CD14-positive monocyte (primary cell): ENCODE results near the gene EPHA6. TPM values are rescaled to one million over a fixed set of nuclear protein-coding genes. Genes with fewer than 3 reads are reported as not detected.

ENCODE experiments used
- DNase-seq, 3 donors: peaks; one replicate each; pipeline ENCODE4 v3.0.0-alpha.2; 2011 to 2022
- H2AFZ ChIP-seq: 2 replicates; pipeline ENCODE4 v1.6.0; 2012; ENCODE audit warnings: mild to moderate bottlenecking, low read depth, low read length, inconsistent platforms; ENCODE audit not compliant: insufficient read depth, poor library complexity, severe bottlenecking
- H3K27ac ChIP-seq, 2 donors: 1 replicate in 1 of 2; 2 replicates in 1 of 2; pipeline ENCODE4 v1.5.1; 2012 to 2013; ENCODE audit warnings: low read length in 2 of 2, control low read depth in 1 of 2, inconsistent platforms in 1 of 2, low read depth in 1 of 2, mild to moderate bottlenecking in 1 of 2
- H3K27me3 ChIP-seq, 2 donors: one replicate each; pipeline versions ENCODE4 v1.6.0 to v1.6.1; 2011 to 2013; ENCODE audit warnings: low read length in 2 of 2; ENCODE audit not compliant: control insufficient read depth in 2 of 2, insufficient read depth in 2 of 2
- H3K36me3 ChIP-seq, 2 donors: replicated peaks in 1 of 2; 1 replicate in 1 of 2; 2 replicates in 1 of 2; pipeline versions ENCODE4 v1.5.1 to v1.6.1; 2012 to 2013; ENCODE audit warnings: low read length in 2 of 2, control low read depth in 1 of 2, inconsistent platforms in 1 of 2, mild to moderate bottlenecking in 1 of 2; ENCODE audit not compliant: insufficient read depth in 2 of 2, control insufficient read depth in 1 of 2
- H3K4me1 ChIP-seq, 2 donors: 1 replicate in 1 of 2; 2 replicates in 1 of 2; pipeline versions ENCODE4 v1.5.1 to v1.6.1; 2012 to 2013; ENCODE audit warnings: low read length in 2 of 2, control low read depth in 1 of 2, inconsistent platforms in 1 of 2, mild to moderate bottlenecking in 1 of 2, moderate library complexity in 1 of 2; ENCODE audit not compliant: insufficient read depth in 2 of 2, control insufficient read depth in 1 of 2
- H3K4me2 ChIP-seq: replicated peaks from 2 replicates; pipeline ENCODE3; 2012; ENCODE audit warnings: low read length, moderate library complexity, mild to moderate bottlenecking; ENCODE audit not compliant: poor library complexity, severe bottlenecking; ENCODE audit errors: extremely low read depth
- H3K4me3 ChIP-seq, 3 experiments: fragments of 200-600 bp in 1 of 3; sonication (generic) in 1 of 3; replicated peaks in 1 of 3; 1 replicate in 2 of 3; 2 replicates in 1 of 3; pipeline ENCODE4 v1.5.1; 2011 to 2013; ENCODE audit warnings: low read length in 3 of 3, mild to moderate bottlenecking in 3 of 3, control low read depth in 2 of 3, low read depth in 2 of 3, inconsistent platforms in 1 of 3, moderate library complexity in 1 of 3
- H3K79me2 ChIP-seq: 2 replicates; pipeline ENCODE4 v1.6.0; 2012; ENCODE audit warnings: mild to moderate bottlenecking, control low read depth, inconsistent platforms, low read length, moderate library complexity; ENCODE audit not compliant: insufficient read depth
- H3K9ac ChIP-seq: 2 replicates; pipeline ENCODE4 v1.6.0; 2017; ENCODE audit warnings: low read length, mild to moderate bottlenecking; ENCODE audit not compliant: insufficient read depth, poor library complexity, severe bottlenecking
- H3K9me3 ChIP-seq, 2 donors: replicated peaks in 1 of 2; 1 replicate in 1 of 2; 2 replicates in 1 of 2; pipeline versions ENCODE4 v1.5.1 to v1.6.1; 2012 to 2013; ENCODE audit warnings: low read length in 2 of 2, control low read depth in 1 of 2; ENCODE audit not compliant: control insufficient read depth in 1 of 2, insufficient read depth in 1 of 2
- H4K20me1 ChIP-seq: 2 replicates; pipeline ENCODE4 v1.6.0; 2012; ENCODE audit warnings: mild to moderate bottlenecking, low read length, control low read depth, moderate library complexity; ENCODE audit not compliant: insufficient read depth
- H3K27ac Mint-ChIP-seq, 7 donors: one replicate each; pipeline ENCODE4 v1.8.0; 2020; ENCODE audit warnings: mild to moderate bottlenecking in 7 of 7, mixed read lengths in 7 of 7, moderate library complexity in 6 of 7, inconsistent platforms in 2 of 7
- H3K27me3 Mint-ChIP-seq, 3 donors: one replicate each; pipeline ENCODE4 v1.8.0; 2021 to 2022; ENCODE audit warnings: low read depth in 3 of 3, mild to moderate bottlenecking in 3 of 3, mixed read lengths in 3 of 3, moderate library complexity in 3 of 3, inconsistent platforms in 1 of 3
- H3K36me3 Mint-ChIP-seq, 2 donors: one replicate each; pipeline ENCODE4 v1.8.0; 2020; ENCODE audit warnings: mixed read lengths in 2 of 2, inconsistent platforms in 1 of 2, mild to moderate bottlenecking in 1 of 2
- H3K4me1 Mint-ChIP-seq: one replicate; pipeline ENCODE4 v1.8.0; 2020; ENCODE audit warnings: mild to moderate bottlenecking, mixed read lengths
- H3K4me3 Mint-ChIP-seq, 2 donors: one replicate each; pipeline ENCODE4 v1.8.0; 2020; ENCODE audit warnings: mild to moderate bottlenecking in 2 of 2, mixed read lengths in 2 of 2, moderate library complexity in 1 of 2
- H3K9me3 Mint-ChIP-seq, 7 donors: one replicate each; pipeline ENCODE4 v1.8.0; 2020 to 2022; ENCODE audit warnings: mixed read lengths in 7 of 7, mild to moderate bottlenecking in 6 of 7, moderate library complexity in 6 of 7, inconsistent platforms in 2 of 7
- WGBS: methylation state at CpG from one replicate; pipeline ENCODE4 v1.1.5; 2013; ENCODE audit warnings: missing lambda C conversion rate; ENCODE audit not compliant: insufficient coverage; 5-methylcytosine and 5-hydroxymethylcytosine counted together
- intact Hi-C, 2 donors: fragments of 100-400 bp; cut with micrococcal nuclease; formaldehyde crosslinking; loops; one replicate each; pipeline versions ENCODE4 v1.15.0 to v1.15.1; 2023
- polyA plus RNA-seq, 3 donors: library from polyadenylated mRNA; depleted of rRNA in 1 of 3; unstranded in 2 of 3; stranded (reverse) in 1 of 3; fragments of 300-500 nt in 2 of 3; fragments of >200 nt in 1 of 3; fragmentation: Illumina TruSeq in 2 of 3; gene quantifications; 1 replicate in 2 of 3; 2 replicates in 1 of 3; pipeline ENCODE4 v1.2.3, GENCODE V29; 2012 to 2021
- TF ChIP-seq, protein P1 (sequence below): fragments of 200-600 bp; IDR thresholded peaks from one replicate; pipeline ENCODE4 v1.8.0; 2022; ENCODE audit warnings: antibody characterized with exemption, mild to moderate bottlenecking

EPHA6 gene
- polyA plus RNA-seq, 3 donors: not detected

DNA sequence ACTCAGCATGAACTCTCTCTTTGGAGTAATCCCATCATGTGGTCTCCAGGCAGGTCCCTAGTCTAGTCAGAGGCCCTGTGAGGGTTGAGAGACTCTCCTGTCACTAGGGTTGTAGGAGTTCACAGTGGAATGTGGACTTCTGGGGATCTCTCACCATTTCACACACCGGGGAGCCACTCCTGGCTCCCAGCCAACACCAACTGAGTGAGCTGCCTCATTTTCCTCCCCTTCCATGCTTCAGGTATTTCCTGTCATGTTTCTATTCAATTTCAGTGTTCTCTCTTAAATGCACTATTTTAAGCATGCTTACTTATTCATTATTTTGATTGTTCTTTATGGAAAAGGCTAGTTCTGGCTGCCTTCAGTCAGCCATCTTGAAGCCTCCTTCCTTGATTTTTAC lies 482.6 kb downstream of the EPHA6 start:
- TF ChIP-seq, protein P1, sequence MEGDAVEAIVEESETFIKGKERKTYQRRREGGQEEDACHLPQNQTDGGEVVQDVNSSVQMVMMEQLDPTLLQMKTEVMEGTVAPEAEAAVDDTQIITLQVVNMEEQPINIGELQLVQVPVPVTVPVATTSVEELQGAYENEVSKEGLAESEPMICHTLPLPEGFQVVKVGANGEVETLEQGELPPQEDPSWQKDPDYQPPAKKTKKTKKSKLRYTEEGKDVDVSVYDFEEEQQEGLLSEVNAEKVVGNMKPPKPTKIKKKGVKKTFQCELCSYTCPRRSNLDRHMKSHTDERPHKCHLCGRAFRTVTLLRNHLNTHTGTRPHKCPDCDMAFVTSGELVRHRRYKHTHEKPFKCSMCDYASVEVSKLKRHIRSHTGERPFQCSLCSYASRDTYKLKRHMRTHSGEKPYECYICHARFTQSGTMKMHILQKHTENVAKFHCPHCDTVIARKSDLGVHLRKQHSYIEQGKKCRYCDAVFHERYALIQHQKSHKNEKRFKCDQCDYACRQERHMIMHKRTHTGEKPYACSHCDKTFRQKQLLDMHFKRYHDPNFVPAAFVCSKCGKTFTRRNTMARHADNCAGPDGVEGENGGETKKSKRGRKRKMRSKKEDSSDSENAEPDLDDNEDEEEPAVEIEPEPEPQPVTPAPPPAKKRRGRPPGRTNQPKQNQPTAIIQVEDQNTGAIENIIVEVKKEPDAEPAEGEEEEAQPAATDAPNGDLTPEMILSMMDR: no peak
- no peaks in the 10 kb centered on the region for H3K4me1 ChIP-seq
- H3K27ac ChIP-seq: no peak overlapping the region
- no peaks in the 10 kb centered on the region for H3K27me3 ChIP-seq
- no peak overlapping the region for H3K4me3 ChIP-seq
- DNase-seq: no peak
- no peaks in the 10 kb centered on the region for H4K20me1 ChIP-seq
- no peaks in the 10 kb centered on the region for H3K79me2 ChIP-seq
- H2AFZ ChIP-seq: no peak overlapping the region
- no peaks in the 10 kb centered on the region for H3K4me1 Mint-ChIP-seq
- H3K36me3 ChIP-seq: no peaks in the 10 kb centered on the region
- H3K9ac ChIP-seq: no peak overlapping the region
- intact Hi-C loops: no loop called here
- H3K36me3 Mint-ChIP-seq: no peaks in the 10 kb centered on the region
- no CpG with 5 or more reads among the region's 1 CpG for WGBS
- H3K9me3 ChIP-seq: peaks cover 38% of the 10 kb centered on the region in 2 donors
- H3K4me2 ChIP-seq: no peak overlapping the region
- H3K27ac Mint-ChIP-seq: no peak overlapping the region
- peaks cover 6 to 28% (median 19%) of the 10 kb centered on the region in 7 donors for H3K9me3 Mint-ChIP-seq
- H3K27me3 Mint-ChIP-seq: peaks cover 0 to 5% (median 0%) of the 10 kb centered on the region in 3 donors
- no peak overlapping the region for H3K4me3 Mint-ChIP-seq

DNA sequence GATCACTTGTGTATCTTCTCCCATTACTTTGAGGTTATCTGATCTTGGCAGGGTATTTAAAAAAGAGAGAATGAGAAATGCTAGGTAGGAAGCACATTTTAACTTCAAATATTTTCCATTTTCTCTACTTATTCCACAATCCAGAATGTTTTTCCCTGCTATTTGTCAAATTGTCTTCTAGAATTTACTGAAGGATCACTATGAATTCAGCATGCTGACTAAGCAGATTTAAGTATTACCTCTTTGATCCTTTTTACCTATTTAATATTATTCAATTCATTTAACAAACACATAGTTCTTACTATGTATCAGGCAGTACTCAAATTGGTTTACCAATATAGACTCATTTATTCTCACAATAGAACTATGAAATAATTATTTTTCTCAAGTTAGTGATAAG lies 486.7 kb downstream of the EPHA6 start:
- Mint-ChIP-seq H3K4me1 (no peaks in the 10 kb centered on the region), H3K27me3 (peaks cover 0 to 3% (median 0%) of the 10 kb centered on the region in 3 donors), H3K9me3 (peaks cover 0 to 13% (median 7%) of the 10 kb centered on the region in 7 donors), H3K27ac (no peak overlapping the region), H3K36me3 (no peaks in the 10 kb centered on the region), H3K4me3 (no peak overlapping the region)
- intact Hi-C loops: no loop called here
- no peaks in the 10 kb centered on the region for H3K27me3 ChIP-seq
- H3K27ac ChIP-seq: no peak overlapping the region
- H4K20me1 ChIP-seq: no peaks in the 10 kb centered on the region
- no peaks in the 10 kb centered on the region for H3K79me2 ChIP-seq
- peaks cover 10 to 11% of the 10 kb centered on the region in 2 donors for H3K9me3 ChIP-seq
- no peak for DNase-seq
- H3K4me3 ChIP-seq: no peak overlapping the region
- H3K36me3 ChIP-seq: no peaks in the 10 kb centered on the region
- H2AFZ ChIP-seq: no peak overlapping the region
- no peaks in the 10 kb centered on the region for H3K4me1 ChIP-seq
- no peak overlapping the region for H3K4me2 ChIP-seq
- TF ChIP-seq, protein P1: no peak
- H3K9ac ChIP-seq: no peak overlapping the region
